Mesendoderm (in vitro differentiated cells): ENCODE results near the gene MOB3B.

ENCODE experiments used
- DNase-seq: peaks from one replicate; pipeline ENCODE4 v3.0.0; 2013
- H2AK5ac ChIP-seq: 2 replicates; pipeline ENCODE4 v1.6.1; 2013; ENCODE audit warnings: low read length, inconsistent platforms
- H2BK120ac ChIP-seq: 2 replicates; pipeline ENCODE4 v1.6.1; 2013; ENCODE audit warnings: low read depth, mild to moderate bottlenecking, low read length, moderate library complexity, mixed read lengths
- H2BK15ac ChIP-seq: replicated peaks from 2 replicates; pipeline ENCODE4 v1.6.1; 2013; ENCODE audit warnings: low read depth, mild to moderate bottlenecking, moderate library complexity
- H2BK5ac ChIP-seq: 2 replicates; pipeline ENCODE4 v1.6.1; 2013; ENCODE audit warnings: low read length, inconsistent platforms
- H3K18ac ChIP-seq: 2 replicates; pipeline ENCODE4 v1.6.1; 2013; ENCODE audit warnings: mild to moderate bottlenecking, low read length, mixed read lengths
- H3K23ac ChIP-seq: one replicate; pipeline ENCODE4 v1.6.1; 2013; ENCODE audit warnings: low read length
- H3K27ac ChIP-seq: 2 replicates; pipeline ENCODE4 v1.5.1; 2013; ENCODE audit warnings: low read depth, mild to moderate bottlenecking, inconsistent platforms, low read length, moderate library complexity
- H3K27me3 ChIP-seq: 2 replicates; pipeline ENCODE4 v1.6.1; 2013; ENCODE audit warnings: low read length, control low read depth, mild to moderate bottlenecking, inconsistent platforms; ENCODE audit not compliant: insufficient read depth, poor library complexity
- H3K36me3 ChIP-seq: 2 replicates; pipeline ENCODE4 v1.6.1; 2013; ENCODE audit warnings: low read length, inconsistent platforms; ENCODE audit not compliant: control insufficient read depth, insufficient read depth
- H3K4ac ChIP-seq: one replicate; pipeline ENCODE4 v1.6.1; 2013; ENCODE audit warnings: low read depth, mild to moderate bottlenecking, low read length, moderate library complexity
- H3K4me1 ChIP-seq: 2 replicates; pipeline ENCODE4 v1.6.1; 2013; ENCODE audit warnings: low read depth, low read length, inconsistent platforms; ENCODE audit not compliant: control insufficient read depth
- H3K4me2 ChIP-seq: 2 replicates; pipeline ENCODE4 v1.6.1; 2013; ENCODE audit warnings: low read length
- H3K4me3 ChIP-seq: 2 replicates; pipeline ENCODE4 v1.5.1; 2013; ENCODE audit warnings: mild to moderate bottlenecking, low read length
- H3K56ac ChIP-seq: one replicate; pipeline ENCODE4 v1.6.1; 2013; ENCODE audit warnings: low read length
- H3K79me1 ChIP-seq: 2 replicates; pipeline ENCODE4 v1.6.1; 2013; ENCODE audit warnings: low read length, inconsistent platforms
- H3K79me2 ChIP-seq: 2 replicates; pipeline ENCODE4 v1.6.1; 2013; ENCODE audit warnings: mild to moderate bottlenecking, low read length; ENCODE audit not compliant: control insufficient read depth, insufficient read depth
- H3K9ac ChIP-seq: 2 replicates; pipeline ENCODE4 v1.6.1; 2013; ENCODE audit warnings: low read length, inconsistent platforms
- H4K5ac ChIP-seq: one replicate; pipeline ENCODE4 v1.6.1; 2013; ENCODE audit warnings: low read length
- H4K8ac ChIP-seq: one replicate; pipeline ENCODE4 v1.6.1; 2013; ENCODE audit warnings: low read depth, mild to moderate bottlenecking, control low read depth, low read length, moderate library complexity
- WGBS: extraction: QIAGEN DNeasy Blood & Tissue Kit; methylation state at CpG from one replicate; pipeline ENCODE4 v1.1.7; 2013; ENCODE audit warnings: low lambda C conversion rate, missing lambda C conversion rate; ENCODE audit not compliant: insufficient coverage; ENCODE audit errors: extremely low coverage; 5-methylcytosine and 5-hydroxymethylcytosine counted together

MOB3B gene

GRCh38 chr9:27432308-27432707 lies 97.3 kb downstream of the MOB3B start:
- Histone ChIP-seq H4K8ac (no peak overlapping the region), H3K79me1 (no peaks in the 10 kb centered on the region), H3K4me2 (no peak overlapping the region), H3K27ac (no peak overlapping the region), H3K36me3 (no peaks in the 10 kb centered on the region), H2BK120ac (no peak overlapping the region), H2BK5ac (no peak overlapping the region), H3K79me2 (no peaks in the 10 kb centered on the region), H3K23ac (no peak overlapping the region), H3K4me3 (no peak overlapping the region), H3K9ac (no peak overlapping the region), H2AK5ac (no peak overlapping the region), H3K4me1 (no peaks in the 10 kb centered on the region), H3K56ac (no peak overlapping the region), H3K4ac (no peak overlapping the region), H3K27me3 (no peaks in the 10 kb centered on the region), H4K5ac (no peak overlapping the region), H3K18ac (no peak overlapping the region), H2BK15ac (no peak overlapping the region)
- no CpG with 5 or more reads among the region's 3 CpGs for WGBS
- no peak for DNase-seq

- Histone ChIP-seq H3K36me3 (no peaks in the 10 kb centered on the region), H3K4me2 (no peak overlapping the region), H3K4me3 (no peak overlapping the region), H2BK120ac (no peak overlapping the region), H2BK5ac (no peak overlapping the region), H3K79me2 (no peaks in the 10 kb centered on the region), H3K27ac (no peak overlapping the region), H3K23ac (no peak overlapping the region), H3K56ac (no peak overlapping the region), H4K8ac (no peak overlapping the region), H3K4ac (no peak overlapping the region), H3K18ac (no peak overlapping the region), H3K9ac (no peak overlapping the region), H3K79me1 (no peaks in the 10 kb centered on the region), H2AK5ac (no peak overlapping the region), H3K4me1 (peaks cover 2% of the 10 kb centered on the region), H4K5ac (no peak overlapping the region), H3K27me3 (no peaks in the 10 kb centered on the region), H2BK15ac (no peak overlapping the region)
- WGBS = no CpG with 5 or more reads among the region's 2 CpGs
- DNase-seq = no peak
These were observed 98.0 kb downstream of the MOB3B start for GRCh38 chr9:27431543-27432147.

DNA sequence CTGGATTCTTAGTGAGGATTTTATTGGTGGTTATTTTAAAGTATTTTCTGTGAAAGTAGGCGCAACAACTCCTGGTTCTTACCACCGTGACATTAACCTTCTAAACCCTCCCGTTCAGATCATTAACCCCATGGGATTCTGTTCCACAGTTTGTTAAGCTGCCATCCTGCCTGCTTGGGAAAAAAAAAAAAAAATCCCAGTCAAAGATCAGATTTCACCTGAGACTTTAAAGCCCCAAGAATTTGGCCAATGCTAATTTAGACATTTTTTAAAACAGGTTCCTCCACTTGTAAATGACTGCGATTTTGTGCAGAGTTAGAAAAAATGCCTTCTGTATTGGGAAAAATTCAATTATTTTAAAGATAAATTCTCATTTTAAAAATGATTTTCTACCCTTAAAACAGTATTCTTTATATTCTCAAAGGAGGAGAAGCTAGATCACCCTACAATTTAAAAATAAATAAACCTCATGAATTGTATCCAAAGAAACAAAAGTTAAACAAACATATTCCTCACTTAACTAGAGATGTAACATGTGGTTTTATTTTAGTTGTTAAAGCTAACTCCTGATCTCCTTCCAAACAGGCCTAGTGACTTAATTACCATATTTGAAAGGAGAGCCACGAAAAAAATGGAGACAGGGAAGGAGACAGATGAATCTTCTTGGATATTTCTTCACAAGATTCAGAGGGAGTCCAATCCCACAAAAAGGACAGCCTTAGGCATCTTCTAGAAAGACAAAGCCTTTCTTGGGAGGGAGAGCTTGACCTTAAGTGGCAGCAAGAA lies 98.7 kb downstream of the MOB3B start:
- no peak overlapping the region for H3K23ac ChIP-seq
- no peak overlapping the region for H2BK15ac ChIP-seq
- no peak overlapping the region for H3K4me3 ChIP-seq
- peak; percentile 60 for DNase-seq
- H3K79me1 ChIP-seq = no peaks in the 10 kb centered on the region
- no peak overlapping the region for H2AK5ac ChIP-seq
- no peak overlapping the region for H4K8ac ChIP-seq
- no peak overlapping the region for H2BK120ac ChIP-seq
- H3K4me2 ChIP-seq = no peak overlapping the region
- no peak overlapping the region for H3K4ac ChIP-seq
- H4K5ac ChIP-seq = no peak overlapping the region
- H3K79me2 ChIP-seq = no peaks in the 10 kb centered on the region
- H3K4me1 ChIP-seq = peaks cover 2% of the 10 kb centered on the region
- H3K36me3 ChIP-seq = no peaks in the 10 kb centered on the region
- no peaks in the 10 kb centered on the region for H3K27me3 ChIP-seq
- no CpG with 5 or more reads among the region's 5 CpGs for WGBS
- H3K56ac ChIP-seq = no peak overlapping the region
- H3K27ac ChIP-seq = no peak overlapping the region
- no peak overlapping the region for H3K9ac ChIP-seq
- H2BK5ac ChIP-seq = no peak overlapping the region
- H3K18ac ChIP-seq = no peak overlapping the region

GRCh38 chr9:27429917-27430316 lies 99.7 kb downstream of the MOB3B start:
- Histone ChIP-seq H2AK5ac (no peak overlapping the region), H2BK15ac (no peak overlapping the region), H3K4me3 (no peak overlapping the region), H3K56ac (peak overlapping the region; percentile 4), H3K27ac (no peak overlapping the region), H4K5ac (no peak overlapping the region), H3K23ac (no peak overlapping the region), H3K79me1 (no peaks in the 10 kb centered on the region), H3K18ac (no peak overlapping the region), H3K4me2 (no peak overlapping the region), H3K27me3 (no peaks in the 10 kb centered on the region), H3K79me2 (no peaks in the 10 kb centered on the region), H3K4me1 (peaks cover 2% of the 10 kb centered on the region), H3K4ac (no peak overlapping the region), H3K36me3 (no peaks in the 10 kb centered on the region), H2BK120ac (no peak overlapping the region), H3K9ac (no peak overlapping the region), H4K8ac (no peak overlapping the region), H2BK5ac (no peak overlapping the region)
- no CpG with 5 or more reads among the region's 4 CpGs for WGBS
- DNase-seq = no peak

DNA sequence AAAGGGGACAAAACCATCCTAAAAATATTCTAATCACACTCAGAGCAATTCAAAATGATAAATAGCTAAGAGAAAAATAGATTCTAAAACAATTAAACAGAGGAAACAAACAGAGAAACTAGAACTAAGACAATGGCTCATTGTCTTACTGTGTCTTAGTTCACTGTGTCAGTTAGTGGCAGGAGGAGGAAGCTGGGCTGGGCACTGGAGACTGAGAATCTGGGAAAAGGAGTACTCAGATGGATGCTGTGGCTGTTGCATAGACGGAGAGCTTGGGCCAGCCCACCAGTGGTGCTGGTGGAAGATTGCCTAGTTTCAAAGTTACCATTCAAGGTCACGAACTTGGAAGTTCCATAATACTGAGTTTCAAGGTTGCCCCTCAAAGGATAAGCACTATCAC lies 100.2 kb downstream of the MOB3B start:
- Histone ChIP-seq H2BK5ac (no peak overlapping the region), H3K79me2 (no peaks in the 10 kb centered on the region), H3K4me1 (peaks cover 2% of the 10 kb centered on the region), H2AK5ac (no peak overlapping the region), H4K8ac (no peak overlapping the region), H3K56ac (no peak overlapping the region), H4K5ac (no peak overlapping the region), H3K27ac (no peak overlapping the region), H3K27me3 (no peaks in the 10 kb centered on the region), H2BK120ac (no peak overlapping the region), H3K36me3 (no peaks in the 10 kb centered on the region), H3K4me3 (no peak overlapping the region), H3K4me2 (no peak overlapping the region), H2BK15ac (no peak overlapping the region), H3K79me1 (no peaks in the 10 kb centered on the region), H3K23ac (no peak overlapping the region), H3K18ac (no peak overlapping the region), H3K4ac (no peak overlapping the region), H3K9ac (no peak overlapping the region)
- DNase-seq = no peak
- WGBS = no CpG with 5 or more reads among the region's 2 CpGs
